GM18858 (cell line): ENCODE measurements around the gene WASHC1.
"Not testable (repeated sequence)": the region's sequence is repeated elsewhere in the genome, so short reads cannot be mapped to it uniquely, and the experiment has no call there.

Experiments used
- ATAC-seq: cut with Tn5 transposase; IDR thresholded peaks from one replicate; pipeline ENCODE4 v1.9.1; 2021; ENCODE audit not compliant: unreplicated experiment

The WASHC1 gene

GRCh38 chr9:14129-14809, 15.0 kb downstream of the WASHC1 start:
- not testable (repeated sequence) for ATAC-seq

GRCh38 chr9:11206-11605, 18.1 kb downstream of the WASHC1 start:
- not testable (repeated sequence) for ATAC-seq

- ATAC-seq: not testable (repeated sequence)
Measured at GRCh38 chr9:10653-11053, 18.6 kb downstream of the WASHC1 start.

GRCh38 chr9:10207-10606, 19.0 kb downstream of the WASHC1 start:
- ATAC-seq: not testable (repeated sequence)
